ENCODE data around the gene ADGB.

Gene ADGB

DNA sequence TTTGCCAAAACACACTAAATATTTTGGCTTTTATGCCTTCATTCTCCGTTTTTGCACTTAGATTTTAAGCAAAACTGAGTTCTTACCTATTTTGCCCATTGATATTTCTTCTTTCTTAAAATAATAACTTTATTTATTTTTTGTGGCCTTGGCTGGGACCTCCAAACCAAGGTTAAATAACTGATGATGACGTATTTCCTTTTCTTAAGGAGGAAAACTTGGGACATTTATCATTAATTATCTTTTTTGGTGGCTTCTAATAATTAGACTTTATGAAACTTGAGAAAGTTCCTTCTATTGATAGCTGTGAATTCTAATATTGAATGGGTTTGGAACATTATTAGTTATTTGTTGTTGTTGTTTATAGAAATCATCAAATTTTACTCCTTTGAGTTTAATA lies 154.5 kb downstream of the ADGB start:
- no peak for DNase-seq
- no peak overlapping the region for H4K91ac ChIP-seq (ENCODE audit: low read depth, low read length)
- no peak overlapping the region for H2BK5ac ChIP-seq (ENCODE audit: low read depth, low read length, poor library complexity)
- H3K14ac ChIP-seq (ENCODE audit: low read length): no peak overlapping the region
- H3K79me1 ChIP-seq (ENCODE audit: low read length): no peaks in the 10 kb centered on the region
- H4K8ac ChIP-seq (ENCODE audit: low read depth, low read length): no peak overlapping the region
- H3K4ac ChIP-seq (ENCODE audit: low read depth, low read length): no peak overlapping the region
- H4K12ac ChIP-seq (ENCODE audit: low read depth, low read length): no peak overlapping the region
- no CpG with 5 or more reads among the region's 2 CpGs for WGBS (ENCODE audit: extremely low coverage, insufficient coverage, insufficient read length)
- H3K79me2 ChIP-seq (ENCODE audit: control insufficient read depth, insufficient read depth, low read length, poor library complexity): no peaks in the 10 kb centered on the region
- H2AK5ac ChIP-seq (ENCODE audit: low read length): no peak overlapping the region
- no peak overlapping the region for H2AFZ ChIP-seq (ENCODE audit: insufficient read depth, low read length, poor library complexity)
- no peak overlapping the region for H2BK12ac ChIP-seq (ENCODE audit: low read length)
- H2BK120ac ChIP-seq (ENCODE audit: insufficient read depth, low read length, poor library complexity): no peak overlapping the region
- H3K36me3 ChIP-seq (ENCODE audit: control insufficient read depth in 1 of 2, insufficient read depth in 2 of 2, low read length in 2 of 2): no peaks in the 10 kb centered on the region
- H3K9me3 ChIP-seq (ENCODE audit: insufficient read depth, low read depth, low read length): no peaks in the 10 kb centered on the region
- no peaks in the 10 kb centered on the region for H3K4me1 ChIP-seq (ENCODE audit: control insufficient read depth in 1 of 2, insufficient read depth in 2 of 2, low read length in 2 of 2)
- H3K9ac ChIP-seq (ENCODE audit: low read length): no peak overlapping the region
- no peak overlapping the region for H3K4me2 ChIP-seq (ENCODE audit: low read length)
- H3K23ac ChIP-seq (ENCODE audit: low read length): no peak overlapping the region
- no peak overlapping the region for H3K27ac ChIP-seq (ENCODE audit: low read depth, low read length)
- H3K4me3 ChIP-seq (ENCODE audit: low read depth, low read length): no peak overlapping the region
- H3K18ac ChIP-seq (ENCODE audit: low read length): no peak overlapping the region
- H3K27me3 ChIP-seq (ENCODE audit: insufficient read depth, low read length): no peaks in the 10 kb centered on the region

DNA sequence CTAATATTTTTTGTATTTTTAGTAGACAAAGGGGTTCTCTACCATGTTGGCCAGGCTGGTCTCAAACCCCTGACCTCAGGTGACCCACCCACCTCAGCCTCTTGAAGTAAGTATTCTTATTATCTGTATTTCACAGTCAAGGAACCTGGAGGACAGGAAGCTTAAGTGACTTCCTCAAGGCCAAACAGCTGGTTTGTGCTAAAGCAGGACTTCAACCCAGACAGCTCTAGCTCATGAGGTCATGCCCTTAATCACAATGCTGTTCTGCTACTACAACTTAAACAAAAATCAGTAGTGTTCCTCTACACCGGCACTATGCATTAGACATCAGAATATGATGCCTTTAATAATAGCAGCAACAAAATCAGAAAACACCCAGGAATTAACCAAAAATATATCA lies 168.9 kb downstream of the ADGB start:
- Histone ChIP-seq H3K4ac (ENCODE audit: low read depth, low read length) (no peak overlapping the region), H4K12ac (ENCODE audit: low read depth, low read length) (no peak overlapping the region), H3K23ac (ENCODE audit: low read length) (no peak overlapping the region), H2AFZ (ENCODE audit: insufficient read depth, low read length, poor library complexity) (no peak overlapping the region), H2BK5ac (ENCODE audit: low read depth, low read length, poor library complexity) (no peak overlapping the region), H3K36me3 (ENCODE audit: control insufficient read depth in 1 of 2, insufficient read depth in 2 of 2, low read length in 2 of 2) (no peaks in the 10 kb centered on the region), H3K9ac (ENCODE audit: low read length) (no peak overlapping the region), H4K91ac (ENCODE audit: low read depth, low read length) (no peak overlapping the region), H2AK5ac (ENCODE audit: low read length) (no peak overlapping the region), H3K9me3 (ENCODE audit: insufficient read depth, low read depth, low read length) (no peaks in the 10 kb centered on the region), H3K14ac (ENCODE audit: low read length) (no peak overlapping the region), H3K4me3 (ENCODE audit: low read depth, low read length) (no peak overlapping the region), H2BK12ac (ENCODE audit: low read length) (no peak overlapping the region), H3K4me2 (ENCODE audit: low read length) (no peak overlapping the region), H3K79me1 (ENCODE audit: low read length) (no peaks in the 10 kb centered on the region), H3K27ac (ENCODE audit: low read depth, low read length) (no peak overlapping the region), H3K18ac (ENCODE audit: low read length) (no peak overlapping the region), H2BK120ac (ENCODE audit: insufficient read depth, low read length, poor library complexity) (no peak overlapping the region), H3K27me3 (ENCODE audit: insufficient read depth, low read length) (no peaks in the 10 kb centered on the region), H4K8ac (ENCODE audit: low read depth, low read length) (no peak overlapping the region), H3K4me1 (ENCODE audit: control insufficient read depth in 1 of 2, insufficient read depth in 2 of 2, low read length in 2 of 2) (no peaks in the 10 kb centered on the region), H3K79me2 (ENCODE audit: control insufficient read depth, insufficient read depth, low read length, poor library complexity) (no peaks in the 10 kb centered on the region)
- no CpG with 5 or more reads among the region's 1 CpG for WGBS (ENCODE audit: extremely low coverage, insufficient coverage, insufficient read length)
- DNase-seq: no peak

DNA sequence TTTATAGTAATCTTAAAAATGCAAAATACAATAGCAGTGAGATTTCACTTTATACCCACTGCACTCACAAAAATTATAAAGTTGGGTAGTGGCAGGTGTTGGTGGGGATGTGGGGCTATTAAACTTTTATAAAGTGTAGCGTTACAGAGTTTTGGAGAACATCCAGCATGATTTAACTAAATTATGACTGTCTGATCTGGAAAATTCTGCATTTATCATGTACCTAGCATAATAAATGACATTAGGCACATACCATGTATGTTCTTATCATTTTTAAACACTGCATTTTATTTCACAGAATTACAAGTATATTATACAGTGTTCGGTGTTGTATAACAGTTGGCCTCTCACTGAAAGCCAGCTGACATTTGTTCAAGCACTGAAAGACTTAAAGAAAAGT lies 169.9 kb downstream of the ADGB start:
- H4K91ac ChIP-seq (ENCODE audit: low read depth, low read length): no peak overlapping the region
- no peak overlapping the region for H4K8ac ChIP-seq (ENCODE audit: low read depth, low read length)
- DNase-seq: no peak
- H3K27ac ChIP-seq (ENCODE audit: low read depth, low read length): no peak overlapping the region
- H3K79me2 ChIP-seq (ENCODE audit: control insufficient read depth, insufficient read depth, low read length, poor library complexity): no peaks in the 10 kb centered on the region
- no peak overlapping the region for H3K4me3 ChIP-seq (ENCODE audit: low read depth, low read length)
- H2BK12ac ChIP-seq (ENCODE audit: low read length): no peak overlapping the region
- H2BK120ac ChIP-seq (ENCODE audit: insufficient read depth, low read length, poor library complexity): no peak overlapping the region
- no peak overlapping the region for H4K12ac ChIP-seq (ENCODE audit: low read depth, low read length)
- H3K14ac ChIP-seq (ENCODE audit: low read length): no peak overlapping the region
- H3K4me2 ChIP-seq (ENCODE audit: low read length): no peak overlapping the region
- no peaks in the 10 kb centered on the region for H3K36me3 ChIP-seq (ENCODE audit: control insufficient read depth in 1 of 2, insufficient read depth in 2 of 2, low read length in 2 of 2)
- H2AK5ac ChIP-seq (ENCODE audit: low read length): no peak overlapping the region
- H3K4me1 ChIP-seq (ENCODE audit: control insufficient read depth in 1 of 2, insufficient read depth in 2 of 2, low read length in 2 of 2): no peaks in the 10 kb centered on the region
- no CpG with 5 or more reads among the region's 2 CpGs for WGBS (ENCODE audit: extremely low coverage, insufficient coverage, insufficient read length)
- no peaks in the 10 kb centered on the region for H3K27me3 ChIP-seq (ENCODE audit: insufficient read depth, low read length)
- H2BK5ac ChIP-seq (ENCODE audit: low read depth, low read length, poor library complexity): no peak overlapping the region
- no peak overlapping the region for H3K23ac ChIP-seq (ENCODE audit: low read length)
- no peaks in the 10 kb centered on the region for H3K79me1 ChIP-seq (ENCODE audit: low read length)
- no peaks in the 10 kb centered on the region for H3K9me3 ChIP-seq (ENCODE audit: insufficient read depth, low read depth, low read length)
- no peak overlapping the region for H3K9ac ChIP-seq (ENCODE audit: low read length)
- no peak overlapping the region for H2AFZ ChIP-seq (ENCODE audit: insufficient read depth, low read length, poor library complexity)
- no peak overlapping the region for H3K18ac ChIP-seq (ENCODE audit: low read length)
- H3K4ac ChIP-seq (ENCODE audit: low read depth, low read length): no peak overlapping the region

DNA sequence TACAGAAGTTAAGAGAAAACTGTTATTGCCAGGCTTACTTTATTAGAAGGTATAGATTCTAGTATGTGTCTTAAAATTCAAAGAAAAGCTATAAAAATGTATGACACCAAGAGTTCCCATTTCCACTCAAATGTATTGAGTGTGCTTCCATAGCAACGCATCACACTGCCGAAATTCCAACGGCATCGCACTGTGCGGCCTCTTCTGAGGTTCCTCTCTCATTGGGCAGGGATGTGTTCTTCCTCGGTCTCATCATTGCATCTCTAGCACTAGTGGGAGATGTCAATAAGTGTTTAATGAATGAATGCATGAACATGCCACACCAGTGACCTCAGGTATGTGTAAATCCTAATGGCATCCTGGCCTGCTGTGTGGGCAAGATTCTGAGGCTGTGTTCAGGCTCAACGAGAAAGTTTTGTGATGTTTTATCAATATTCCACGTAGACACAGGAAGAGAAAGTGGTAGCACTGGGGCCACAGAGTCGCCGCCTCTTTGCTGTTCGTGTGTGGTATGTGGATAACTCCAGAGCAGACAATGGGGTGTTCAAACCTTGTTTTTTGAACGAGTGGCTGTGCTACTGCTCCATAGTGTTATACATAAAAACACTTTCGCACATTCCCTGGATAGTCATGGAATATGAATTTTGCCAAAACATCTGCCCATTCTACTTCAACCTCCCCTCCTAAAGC lies 171.6 kb downstream of the ADGB start:
- no peaks in the 10 kb centered on the region for H3K79me1 ChIP-seq (ENCODE audit: low read length)
- H3K4ac ChIP-seq (ENCODE audit: low read depth, low read length): no peak overlapping the region
- no peaks in the 10 kb centered on the region for H3K27me3 ChIP-seq (ENCODE audit: insufficient read depth, low read length)
- no peaks in the 10 kb centered on the region for H3K36me3 ChIP-seq (ENCODE audit: control insufficient read depth in 1 of 2, insufficient read depth in 2 of 2, low read length in 2 of 2)
- H2AFZ ChIP-seq (ENCODE audit: insufficient read depth, low read length, poor library complexity): no peak overlapping the region
- no peak overlapping the region for H4K8ac ChIP-seq (ENCODE audit: low read depth, low read length)
- H3K23ac ChIP-seq (ENCODE audit: low read length): no peak overlapping the region
- H4K12ac ChIP-seq (ENCODE audit: low read depth, low read length): no peak overlapping the region
- H3K4me2 ChIP-seq (ENCODE audit: low read length): no peak overlapping the region
- no peak overlapping the region for H3K27ac ChIP-seq (ENCODE audit: low read depth, low read length)
- no peak overlapping the region for H2AK5ac ChIP-seq (ENCODE audit: low read length)
- no peak overlapping the region for H3K14ac ChIP-seq (ENCODE audit: low read length)
- no peak overlapping the region for H4K91ac ChIP-seq (ENCODE audit: low read depth, low read length)
- no peak for DNase-seq
- no peak overlapping the region for H2BK5ac ChIP-seq (ENCODE audit: low read depth, low read length, poor library complexity)
- no peak overlapping the region for H3K9ac ChIP-seq (ENCODE audit: low read length)
- H2BK120ac ChIP-seq (ENCODE audit: insufficient read depth, low read length, poor library complexity): no peak overlapping the region
- no peaks in the 10 kb centered on the region for H3K9me3 ChIP-seq (ENCODE audit: insufficient read depth, low read depth, low read length)
- no peaks in the 10 kb centered on the region for H3K79me2 ChIP-seq (ENCODE audit: control insufficient read depth, insufficient read depth, low read length, poor library complexity)
- no peaks in the 10 kb centered on the region for H3K4me1 ChIP-seq (ENCODE audit: control insufficient read depth in 1 of 2, insufficient read depth in 2 of 2, low read length in 2 of 2)
- no peak overlapping the region for H3K4me3 ChIP-seq (ENCODE audit: low read depth, low read length)
- H3K18ac ChIP-seq (ENCODE audit: low read length): no peak overlapping the region
- H2BK12ac ChIP-seq (ENCODE audit: low read length): no peak overlapping the region
- whole genome bisulfite sequencing (ENCODE audit: extremely low coverage, insufficient coverage, insufficient read length): no CpG with 5 or more reads among the region's 13 CpGs

Measured in trophoblast cell (in vitro differentiated cells and primary cell).